OCI-LY3 (cell line): ENCODE results near the gene COL6A2.

ENCODE experiments used
- H2AFZ ChIP-seq: fragments of 200-600, 300-600 bp; shearing (Covaris generic); 2 replicates; pipeline ENCODE4 v1.6.0; 2014; ENCODE audit warnings: antibody characterized with exemption, low read depth, low read length
- H3K27ac ChIP-seq: fragments of 200-600, 300-600 bp; sonication (generic); 2 replicates; pipeline ENCODE4 v1.5.1; 2014; ENCODE audit warnings: mild to moderate bottlenecking, low read length, moderate library complexity, mixed read lengths
- H3K27me3 ChIP-seq: fragments of 200-600, 300-600 bp; sonication (generic); 2 replicates; pipeline ENCODE4 v1.6.1; 2014; ENCODE audit warnings: low read depth, low read length, mixed read lengths
- H3K36me3 ChIP-seq: fragments of 200-600, 300-600 bp; sonication (generic); replicated peaks from 2 replicates; pipeline ENCODE3; 2014; ENCODE audit warnings: low read depth, low read length, mixed read lengths
- H3K4me1 ChIP-seq: fragments of 300-600, 200-600 bp; sonication (generic); 2 replicates; pipeline ENCODE4 v1.6.1; 2014; ENCODE audit warnings: low read length, mixed read lengths
- H3K4me2 ChIP-seq: fragments of 200-600, 300-600 bp; sonication (generic); 2 replicates; pipeline ENCODE4 v1.6.1; 2014; ENCODE audit warnings: low read length, mixed read lengths
- H3K4me3 ChIP-seq: fragments of 300-600, 200-600 bp; sonication (generic); 2 replicates; pipeline ENCODE4 v1.5.1; 2014; ENCODE audit warnings: antibody characterized with exemption, mild to moderate bottlenecking, low read length, moderate library complexity
- H3K79me2 ChIP-seq: fragments of 300-600, 200-600 bp; shearing (Covaris generic); 2 replicates; pipeline ENCODE4 v1.6.1; 2014; ENCODE audit warnings: mild to moderate bottlenecking, low read length, mixed read lengths
- H3K9ac ChIP-seq: fragments of 300-600, 200-600 bp; shearing (Covaris generic); 2 replicates; pipeline ENCODE4 v1.6.0; 2014; ENCODE audit warnings: mild to moderate bottlenecking, low read length, moderate library complexity
- H3K9me3 ChIP-seq: fragments of 200-600, 300-600 bp; shearing (Covaris generic); 2 replicates; pipeline ENCODE4 v1.6.1; 2014; ENCODE audit warnings: low read length, mixed read lengths; ENCODE audit not compliant: insufficient read depth
- H4K20me1 ChIP-seq: fragments of 200-600, 300-600 bp; sonication (generic); 2 replicates; pipeline ENCODE4 v1.6.1; 2016; ENCODE audit warnings: low read length, mixed read lengths; ENCODE audit not compliant: insufficient read depth
- EZH2phosphoT487 ChIP-seq: fragments of 200-600 bp; shearing (Covaris generic); IDR thresholded peaks from 2 replicates; pipeline ENCODE4 v1.6.1; 2018; ENCODE audit warnings: antibody characterized with exemption, mixed run types, low read depth
- TF ChIP-seq, protein P1 (sequence below): fragments of 200-600, 300-600 bp; sonication (generic); IDR thresholded peaks from 2 replicates; pipeline ENCODE4 v1.5.1; 2014; ENCODE audit warnings: antibody characterized with exemption, low read length, low read depth

Gene COL6A2

DNA sequence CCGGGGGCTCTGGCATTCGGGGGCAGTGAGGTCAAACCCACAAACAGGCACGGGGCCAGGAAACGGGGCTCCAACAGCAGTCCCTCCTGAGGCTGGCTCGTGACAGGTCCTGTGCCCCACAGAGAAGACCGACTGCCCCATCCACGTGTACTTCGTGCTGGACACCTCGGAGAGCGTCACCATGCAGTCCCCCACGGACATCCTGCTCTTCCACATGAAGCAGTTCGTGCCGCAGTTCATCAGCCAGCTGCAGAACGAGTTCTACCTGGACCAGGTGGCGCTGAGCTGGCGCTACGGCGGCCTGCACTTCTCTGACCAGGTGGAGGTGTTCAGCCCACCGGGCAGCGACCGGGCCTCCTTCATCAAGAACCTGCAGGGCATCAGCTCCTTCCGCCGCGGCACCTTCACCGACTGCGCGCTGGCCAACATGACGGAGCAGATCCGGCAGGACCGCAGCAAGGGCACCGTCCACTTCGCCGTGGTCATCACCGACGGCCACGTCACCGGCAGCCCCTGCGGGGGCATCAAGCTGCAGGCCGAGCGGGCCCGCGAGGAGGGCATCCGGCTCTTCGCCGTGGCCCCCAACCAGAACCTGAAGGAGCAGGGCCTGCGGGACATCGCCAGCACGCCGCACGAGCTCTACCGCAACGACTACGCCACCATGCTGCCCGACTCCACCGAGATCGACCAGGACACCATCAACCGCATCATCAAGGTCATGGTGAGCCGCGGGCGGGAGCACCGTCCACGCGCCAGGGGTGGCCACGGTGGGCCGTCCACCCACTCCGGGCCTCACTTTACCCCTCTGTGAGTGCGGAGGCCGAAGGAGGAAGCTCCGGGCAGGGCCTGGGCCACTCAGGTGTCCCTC, 14.2 kb downstream of the COL6A2 start:
- 0 out of 2 replicates have a peak, but pooled peaks cover 3% of the 10 kb centered on the region for H3K9me3 ChIP-seq
- TF ChIP-seq, protein P1, sequence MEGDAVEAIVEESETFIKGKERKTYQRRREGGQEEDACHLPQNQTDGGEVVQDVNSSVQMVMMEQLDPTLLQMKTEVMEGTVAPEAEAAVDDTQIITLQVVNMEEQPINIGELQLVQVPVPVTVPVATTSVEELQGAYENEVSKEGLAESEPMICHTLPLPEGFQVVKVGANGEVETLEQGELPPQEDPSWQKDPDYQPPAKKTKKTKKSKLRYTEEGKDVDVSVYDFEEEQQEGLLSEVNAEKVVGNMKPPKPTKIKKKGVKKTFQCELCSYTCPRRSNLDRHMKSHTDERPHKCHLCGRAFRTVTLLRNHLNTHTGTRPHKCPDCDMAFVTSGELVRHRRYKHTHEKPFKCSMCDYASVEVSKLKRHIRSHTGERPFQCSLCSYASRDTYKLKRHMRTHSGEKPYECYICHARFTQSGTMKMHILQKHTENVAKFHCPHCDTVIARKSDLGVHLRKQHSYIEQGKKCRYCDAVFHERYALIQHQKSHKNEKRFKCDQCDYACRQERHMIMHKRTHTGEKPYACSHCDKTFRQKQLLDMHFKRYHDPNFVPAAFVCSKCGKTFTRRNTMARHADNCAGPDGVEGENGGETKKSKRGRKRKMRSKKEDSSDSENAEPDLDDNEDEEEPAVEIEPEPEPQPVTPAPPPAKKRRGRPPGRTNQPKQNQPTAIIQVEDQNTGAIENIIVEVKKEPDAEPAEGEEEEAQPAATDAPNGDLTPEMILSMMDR: no peak
- no peak overlapping the region for H3K4me3 ChIP-seq
- H3K4me2 ChIP-seq: no peak overlapping the region
- H3K9ac ChIP-seq: no peak overlapping the region
- no peak overlapping the region for H2AFZ ChIP-seq
- no peak overlapping the region for H3K27ac ChIP-seq
- no peaks in the 10 kb centered on the region for H3K4me1 ChIP-seq
- no peaks in the 10 kb centered on the region for H3K36me3 ChIP-seq
- no peaks in the 10 kb centered on the region for H4K20me1 ChIP-seq
- no peaks in the 10 kb centered on the region for H3K27me3 ChIP-seq
- H3K79me2 ChIP-seq: no peaks in the 10 kb centered on the region

DNA sequence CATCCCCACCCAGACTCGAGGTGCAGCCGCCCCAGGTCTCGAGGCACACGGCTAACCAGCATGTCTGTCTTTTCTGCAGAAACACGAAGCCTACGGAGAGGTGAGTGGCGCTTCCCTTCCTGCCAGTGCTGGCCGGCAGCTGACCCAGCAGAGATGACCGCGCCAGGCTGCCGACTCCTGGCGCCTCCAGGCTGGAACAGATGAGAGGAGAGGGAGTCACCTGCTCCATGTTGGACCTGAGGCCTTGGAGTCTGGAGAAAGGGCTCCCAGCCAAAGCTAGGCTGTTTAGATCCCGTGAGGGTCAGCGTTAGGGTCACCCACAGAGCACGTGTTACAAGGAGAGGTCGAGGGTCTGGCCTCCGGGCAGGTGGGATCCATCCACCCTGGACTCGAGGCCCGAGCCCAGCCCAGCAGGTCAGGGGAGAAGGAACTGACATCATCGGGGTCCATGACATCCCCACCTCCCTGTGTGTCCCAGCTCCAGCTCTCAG, 14.9 kb downstream of the COL6A2 start:
- H2AFZ ChIP-seq: no peak overlapping the region
- H3K4me3 ChIP-seq: no peak overlapping the region
- H3K27me3 ChIP-seq: no peaks in the 10 kb centered on the region
- no peak overlapping the region for H3K4me2 ChIP-seq
- no peaks in the 10 kb centered on the region for H3K36me3 ChIP-seq
- TF ChIP-seq, protein P1: no peak
- TF ChIP-seq EZH2phosphoT487: no peak
- 0 out of 2 replicates have a peak, but pooled peaks cover 3% of the 10 kb centered on the region for H3K9me3 ChIP-seq
- H3K4me1 ChIP-seq: no peaks in the 10 kb centered on the region
- H3K9ac ChIP-seq: no peak overlapping the region
- no peaks in the 10 kb centered on the region for H4K20me1 ChIP-seq
- no peak overlapping the region for H3K27ac ChIP-seq
- no peaks in the 10 kb centered on the region for H3K79me2 ChIP-seq

DNA sequence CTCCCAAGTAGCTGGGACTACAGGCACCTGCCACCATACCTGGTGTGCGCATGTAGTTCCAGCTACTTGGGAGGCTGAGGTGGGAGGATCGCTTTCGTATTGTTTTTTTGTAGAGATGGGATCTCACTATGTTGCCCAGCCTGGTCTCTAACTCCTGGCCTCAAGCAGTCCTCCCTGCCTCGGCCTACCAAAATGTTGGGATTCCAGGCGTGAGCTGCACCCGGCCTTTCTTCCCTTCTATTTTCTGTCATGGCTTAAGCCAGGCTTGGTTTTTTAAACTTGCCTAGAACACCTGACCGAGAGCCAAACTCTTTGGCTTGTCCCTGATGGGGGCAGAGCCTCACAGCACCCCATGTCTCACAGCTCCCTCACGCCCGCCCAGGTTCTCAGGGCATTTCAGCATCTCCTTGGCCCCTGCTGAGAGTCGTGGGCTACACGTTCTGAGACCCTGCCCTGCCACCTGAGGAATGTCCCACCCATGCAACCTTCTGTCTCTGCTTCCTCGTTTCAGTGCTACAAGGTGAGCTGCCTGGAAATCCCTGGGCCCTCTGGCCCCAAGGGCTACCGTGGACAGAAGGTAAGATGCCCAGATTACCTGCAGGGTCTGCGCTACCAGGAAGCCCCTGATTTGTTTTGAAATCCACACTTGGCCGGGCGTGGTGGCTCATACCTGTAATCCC, 15.7 kb downstream of the COL6A2 start:
- Histone ChIP-seq H2AFZ (no peak overlapping the region), H3K4me3 (no peak overlapping the region), H3K79me2 (no peaks in the 10 kb centered on the region), H3K4me1 (no peaks in the 10 kb centered on the region), H3K9ac (no peak overlapping the region), H3K27me3 (no peaks in the 10 kb centered on the region), H3K27ac (no peak overlapping the region), H3K9me3 (0 out of 2 replicates have a peak, but pooled peaks cover 1% of the 10 kb centered on the region), H4K20me1 (no peaks in the 10 kb centered on the region), H3K36me3 (no peaks in the 10 kb centered on the region), H3K4me2 (no peak overlapping the region)
- no peak for TF ChIP-seq EZH2phosphoT487
- TF ChIP-seq, protein P1: no peak

DNA sequence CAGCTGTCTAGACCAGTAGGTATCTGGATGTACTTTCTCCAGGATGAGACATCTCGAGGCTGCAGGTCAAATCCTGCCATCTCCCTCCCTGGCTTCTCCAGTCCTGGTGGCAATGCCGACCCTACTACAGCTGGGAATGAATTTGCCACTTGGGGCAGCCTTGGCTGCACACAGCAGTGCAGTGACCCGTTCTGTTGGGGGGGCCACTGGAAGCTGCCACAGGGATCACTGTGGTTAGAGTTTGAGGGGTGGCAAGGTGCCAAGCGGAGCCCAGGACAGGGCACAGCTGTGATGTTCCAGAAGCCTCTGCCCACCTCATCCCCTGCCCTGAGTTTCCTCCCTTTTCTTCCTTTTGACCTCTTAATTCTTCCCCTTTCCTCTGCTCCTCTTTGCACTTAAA, 17.1 kb downstream of the COL6A2 start:
- Histone ChIP-seq H3K36me3 (no peaks in the 10 kb centered on the region), H3K4me3 (no peak overlapping the region), H2AFZ (no peak overlapping the region), H3K9ac (no peak overlapping the region), H3K79me2 (no peaks in the 10 kb centered on the region), H3K4me2 (no peak overlapping the region), H3K9me3 (no peaks in the 10 kb centered on the region), H3K4me1 (no peaks in the 10 kb centered on the region), H4K20me1 (no peaks in the 10 kb centered on the region), H3K27me3 (no peaks in the 10 kb centered on the region), H3K27ac (no peak overlapping the region)
- TF ChIP-seq, protein P1: no peak
- no peak for TF ChIP-seq EZH2phosphoT487
